Skin of body (tissue), 2 donors: Measurements from ENCODE around the gene CLEC16A. TPM values are rescaled to one million over a fixed set of nuclear protein-coding genes. Genes with fewer than 3 reads are reported as not detected.

Experiments used
- DNase-seq: peaks from one replicate; lab custom pipeline; 2025; lab: John Stamatoyannopoulos, UW
- total RNA-seq: library from RNA; depleted of rRNA; stranded (reverse); fragments of >200 nt; gene quantifications from one replicate; pipeline ENCODE4 v1.2.3, GENCODE V29; 2014

Gene CLEC16A
- total RNA-seq, 1 donor from 2014 or later, result 18.0 TPM

GRCh38 chr16:11117576-11118211 is 173.3 kb downstream of the CLEC16A start:
- no peak for DNase-seq

DNA sequence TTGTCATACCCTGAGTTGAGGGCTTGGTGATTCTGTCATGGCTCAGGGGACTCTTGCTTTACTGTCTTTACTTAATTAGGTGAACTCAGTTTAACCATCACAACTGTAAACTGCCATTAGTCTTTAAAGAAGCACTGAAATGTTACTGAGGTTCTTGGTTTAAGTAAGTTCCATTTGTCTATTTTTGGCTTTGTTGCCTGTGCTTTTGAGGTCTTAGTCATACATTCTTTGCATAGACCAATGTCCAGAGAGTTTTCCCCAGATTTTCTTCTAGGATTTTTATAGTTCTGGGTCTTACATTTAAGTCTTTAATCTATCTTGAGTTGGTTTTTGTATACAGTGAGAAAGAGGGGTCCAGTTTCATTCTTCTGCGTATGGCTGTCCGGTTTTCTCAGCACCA is 174.1 kb downstream of the CLEC16A start:
- no peak for DNase-seq

GRCh38 chr16:11121083-11121608 is 176.8 kb downstream of the CLEC16A start:
- DNase-seq, result no peak

- DNase-seq, result no peak
Measured at GRCh38 chr16:11121914-11122692, 177.7 kb downstream of the CLEC16A start.

- no peak for DNase-seq
Measured at GRCh38 chr16:11123666-11124065, 179.3 kb downstream of the CLEC16A start.

DNA sequence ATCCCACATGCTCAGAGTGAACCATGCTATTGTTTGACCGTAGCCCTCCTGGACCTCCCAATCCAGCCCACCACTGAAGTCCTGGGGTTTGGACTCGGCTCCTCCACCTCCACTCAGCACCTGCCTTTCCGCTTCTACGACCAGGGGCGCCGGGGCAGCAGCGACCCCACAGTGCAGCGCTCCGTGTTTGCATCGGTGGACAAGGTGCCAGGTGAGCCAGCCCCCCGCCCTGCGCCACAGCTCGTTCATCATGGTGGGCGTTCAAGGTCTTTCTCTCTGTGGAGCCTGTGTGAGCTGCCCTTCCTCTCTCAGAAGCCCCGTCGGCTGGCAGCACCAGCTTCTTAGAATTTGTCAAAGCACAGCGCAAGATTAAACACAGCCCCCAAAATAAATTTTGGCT is 181.6 kb downstream of the CLEC16A start:
- no peak for DNase-seq

- DNase-seq, result no peak
Measured at GRCh38 chr16:11126399-11127054, 182.2 kb downstream of the CLEC16A start.

DNA sequence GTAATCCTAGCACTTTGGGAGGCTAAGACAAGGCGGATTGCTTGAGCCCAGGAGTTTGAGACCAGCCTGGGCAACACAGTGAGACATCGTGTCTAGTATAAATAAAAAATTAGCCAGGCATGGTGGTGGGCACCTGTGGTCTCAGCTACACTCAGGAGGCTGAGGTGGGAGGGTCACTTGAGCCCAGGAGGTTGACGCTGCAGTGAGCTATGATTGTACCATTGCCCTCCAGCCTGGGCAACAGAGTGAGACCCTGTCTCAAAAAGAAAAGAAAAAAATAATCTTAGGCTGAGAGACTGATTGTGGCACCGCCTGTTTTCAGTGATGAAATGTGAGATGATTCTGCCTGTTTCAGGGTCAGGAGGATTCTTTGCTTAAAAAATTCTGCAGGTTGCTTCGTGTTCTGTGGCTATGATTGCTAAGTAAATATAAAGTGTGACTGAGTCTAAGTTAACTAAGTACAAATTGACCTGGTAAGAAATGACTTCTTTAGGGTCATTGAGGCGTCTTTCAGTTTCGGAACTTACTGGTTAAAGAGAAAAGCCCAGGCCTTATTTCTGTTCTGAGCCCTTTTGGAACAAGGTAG is 183.3 kb downstream of the CLEC16A start:
- no peak for DNase-seq

- peak; percentile 63 for DNase-seq
Measured at GRCh38 chr16:11128211-11129141, 184.1 kb downstream of the CLEC16A start.

DNA sequence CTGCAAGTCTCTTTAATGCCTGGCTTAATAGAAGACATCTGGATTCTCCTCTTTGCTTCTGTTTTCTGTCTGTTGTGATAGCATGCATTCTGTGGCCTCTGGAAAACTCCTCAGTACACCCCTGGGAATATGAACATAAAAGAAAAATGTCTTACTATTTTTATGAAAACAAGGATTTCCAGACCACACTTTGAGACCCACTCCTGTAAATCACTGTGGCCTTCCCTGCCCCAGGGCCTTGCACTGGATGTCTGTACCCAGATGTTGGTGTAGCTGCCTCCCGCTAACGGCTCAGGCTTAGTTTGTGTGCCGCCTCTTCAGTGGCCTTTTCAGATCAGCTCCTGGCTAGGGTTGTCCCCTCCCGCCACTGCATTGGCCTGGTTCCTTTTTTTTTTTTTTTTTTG is 185.0 kb downstream of the CLEC16A start:
- DNase-seq, result peak; percentile 97

DNA sequence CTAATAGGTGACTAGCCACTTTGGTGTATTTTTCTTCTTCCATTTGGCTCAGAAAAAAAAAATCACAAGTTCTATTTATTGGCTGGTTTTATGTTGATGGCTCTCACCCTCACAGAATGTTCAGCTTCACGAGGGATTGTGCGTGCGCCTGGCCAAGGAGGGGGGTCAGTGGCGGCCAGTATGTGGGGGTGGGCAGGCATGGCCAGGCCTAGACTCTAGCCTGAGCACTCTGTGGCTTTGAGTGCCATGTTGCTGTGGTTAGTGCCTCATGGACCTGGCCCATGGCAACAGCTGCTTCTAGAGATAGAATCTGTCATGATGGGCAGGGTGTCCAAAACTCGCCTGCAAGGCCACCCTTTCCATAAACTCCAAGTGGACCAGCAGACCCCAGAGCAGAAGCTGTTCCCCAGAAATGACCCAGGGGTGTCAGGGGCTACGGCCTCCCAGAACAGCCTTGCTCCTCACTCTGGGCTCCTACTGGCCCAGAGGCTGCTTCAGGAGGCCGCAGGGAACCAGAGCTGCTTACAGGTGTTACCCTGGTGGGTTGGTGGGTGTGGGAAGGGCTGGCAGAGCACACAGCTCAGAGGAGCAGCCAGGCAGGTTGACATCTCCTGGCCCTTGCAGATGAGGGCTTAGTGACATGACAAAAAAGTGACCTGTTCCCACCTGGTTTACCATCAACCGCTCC is 186.8 kb downstream of the CLEC16A start:
- no peak for DNase-seq

DNA sequence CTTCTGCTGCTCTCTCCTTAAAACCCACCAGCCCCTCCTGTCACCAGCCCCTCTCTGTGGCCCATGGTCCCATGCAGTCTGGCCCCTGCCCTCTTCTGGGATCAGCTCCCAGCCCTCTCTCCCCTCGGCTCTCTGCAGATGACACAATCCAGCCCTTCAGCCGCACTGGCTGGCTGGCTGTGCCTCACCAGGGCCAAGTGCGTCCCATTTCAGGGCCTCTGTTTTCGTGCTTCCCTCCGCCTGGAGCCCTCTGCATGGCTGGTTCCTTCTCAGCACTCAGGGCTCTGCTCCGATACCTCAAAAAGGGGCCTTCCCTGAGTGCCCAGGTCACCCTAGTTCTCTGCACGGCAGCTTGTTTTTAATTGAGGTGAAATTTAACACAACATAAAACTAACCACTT is 187.3 kb downstream of the CLEC16A start:
- no peak for DNase-seq

DNA sequence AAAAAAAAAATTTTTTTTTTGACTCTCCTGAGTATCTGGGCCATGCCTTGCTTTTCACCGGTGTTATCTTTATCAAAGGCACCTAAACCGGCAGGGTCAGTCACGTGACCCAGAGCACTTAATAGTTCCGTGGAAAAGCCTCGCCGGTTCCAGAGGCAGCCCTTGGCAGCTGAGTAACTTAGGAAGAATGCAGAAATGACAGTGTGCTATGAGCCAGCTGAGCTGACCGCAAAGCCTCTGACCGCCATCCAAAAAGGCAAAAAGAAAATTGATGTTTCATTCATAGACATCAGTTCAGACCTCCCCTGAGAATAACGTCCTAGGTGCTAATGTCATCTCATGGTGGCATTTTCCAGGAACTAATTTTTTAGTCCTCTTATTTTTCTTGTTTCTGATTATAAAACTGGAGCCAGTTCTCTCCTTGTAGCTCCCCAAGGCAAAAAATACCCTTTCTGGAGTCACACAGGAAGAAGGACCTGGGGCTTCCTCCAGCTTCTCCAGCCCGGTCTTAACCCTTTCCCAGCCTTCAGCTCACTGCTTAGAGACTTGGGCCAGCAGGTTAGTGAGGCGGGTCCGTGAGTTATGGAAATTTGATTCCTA is 189.1 kb downstream of the CLEC16A start:
- peak; percentile 78 for DNase-seq

GRCh38 chr16:11134722-11135463 is 190.5 kb downstream of the CLEC16A start:
- DNase-seq, result no peak

GRCh38 chr16:11135464-11135973 is 191.2 kb downstream of the CLEC16A start:
- DNase-seq, result no peak

DNA sequence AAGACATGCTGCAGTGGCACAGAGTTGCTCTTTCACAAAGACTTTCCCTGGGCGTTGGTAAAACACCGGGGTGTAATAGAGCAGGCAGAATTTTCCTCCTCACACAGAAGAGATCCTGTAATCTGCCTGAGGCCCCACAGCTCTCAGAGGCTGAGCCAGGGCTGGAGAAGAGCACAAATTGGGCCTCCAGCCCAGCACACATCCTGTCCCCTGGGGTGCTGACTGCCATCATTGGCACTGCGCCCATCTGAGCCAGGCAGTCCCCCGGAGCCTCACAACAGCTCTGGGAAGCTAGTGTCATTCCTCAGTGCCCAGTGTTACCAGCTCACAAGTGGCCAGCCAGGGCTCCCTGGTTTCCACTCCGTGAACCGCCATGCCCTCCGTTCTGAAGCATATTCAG is 192.2 kb downstream of the CLEC16A start:
- no peak for DNase-seq

GRCh38 chr16:11138022-11138768 is 193.8 kb downstream of the CLEC16A start:
- DNase-seq, result no peak

DNA sequence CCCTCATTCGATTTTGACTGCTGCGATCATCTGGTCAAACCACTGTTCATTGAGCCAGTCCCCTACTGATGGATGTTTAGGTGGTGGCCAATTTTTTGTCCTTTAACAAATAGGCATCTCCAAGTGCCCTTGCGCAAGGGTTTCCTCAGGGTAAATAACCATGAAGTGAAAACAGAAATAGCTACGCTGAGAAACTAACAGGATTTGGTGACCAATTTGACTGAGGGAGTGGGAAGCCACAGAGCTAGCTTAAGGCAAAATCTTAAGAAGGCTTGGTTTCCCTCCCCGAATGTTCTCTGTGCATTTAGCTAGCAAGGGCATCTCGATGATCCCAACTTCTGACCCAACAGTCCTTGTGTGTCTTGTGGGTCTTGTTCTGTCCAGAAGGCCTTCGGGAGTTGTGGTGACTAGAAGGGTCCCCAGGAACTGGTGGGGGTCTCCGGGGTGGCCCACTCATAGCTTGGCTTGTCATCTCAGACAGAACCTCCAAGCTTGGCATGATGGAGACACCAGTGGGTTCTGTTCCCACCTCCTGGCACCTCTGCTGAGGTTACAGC is 194.5 kb downstream of the CLEC16A start:
- DNase-seq, result no peak
